ENCODE data around the gene MCOLN1.
A peak's percentile ranks its signal among the peaks of the same experiment; 100 is the strongest.

MCOLN1 gene

GRCh38 chr19:7504684-7505083 is 17.7 kb upstream of the MCOLN1 start:
- no peak for DNase-seq

DNA sequence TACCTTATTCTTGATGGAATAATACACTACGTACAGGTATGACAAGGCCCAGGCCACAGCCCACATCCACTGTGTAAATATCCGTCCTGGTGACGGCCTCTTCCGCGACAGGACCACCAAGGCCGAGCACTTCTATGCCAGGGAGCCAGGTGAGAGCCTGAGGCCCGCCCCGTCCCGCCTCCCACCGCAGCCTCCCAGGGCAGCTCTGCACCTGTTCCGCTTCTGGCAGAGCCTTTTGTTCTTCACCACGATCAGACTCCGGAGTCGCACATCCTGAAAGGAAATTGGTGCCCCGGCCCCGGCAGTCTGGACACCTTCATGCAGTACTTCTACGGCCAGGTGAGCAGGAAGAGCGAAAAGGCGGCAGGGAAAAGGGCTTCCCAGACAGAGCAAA is 17.1 kb upstream of the MCOLN1 start:
- no peak for DNase-seq

DNA sequence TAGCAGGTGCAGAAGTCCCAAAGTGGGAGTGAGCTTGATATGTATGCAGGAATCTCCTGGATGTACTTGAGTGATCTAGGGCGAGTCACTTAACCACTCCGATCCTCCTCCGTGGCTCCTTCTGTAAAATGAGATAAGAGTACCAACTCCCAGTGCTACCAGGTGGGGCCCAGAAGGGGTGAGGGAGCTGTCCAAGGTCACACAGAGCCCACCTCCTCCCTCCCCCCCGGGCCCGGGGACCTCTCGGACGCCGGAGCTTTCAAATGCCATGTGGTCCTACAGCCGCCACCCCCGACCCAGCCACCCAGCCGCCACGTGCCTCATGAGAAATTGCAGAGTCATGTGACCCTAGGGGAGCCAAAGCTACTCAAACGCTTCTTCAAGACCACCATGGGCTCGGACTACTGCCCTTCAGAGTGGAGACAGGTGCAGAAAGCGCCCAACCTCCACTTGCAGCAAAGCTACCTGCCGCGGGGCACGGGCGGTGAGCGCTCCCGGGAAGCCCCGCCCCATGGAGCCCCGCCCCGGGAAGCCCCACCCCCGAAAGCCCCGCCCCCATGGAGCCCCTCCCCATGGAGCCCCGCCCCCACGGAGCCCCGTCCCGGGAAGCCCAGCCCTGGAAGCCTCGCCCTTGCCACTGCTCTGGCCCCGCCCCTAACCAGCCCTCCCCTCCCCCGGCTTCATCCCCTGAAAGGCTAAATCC is 16.6 kb upstream of the MCOLN1 start:
- no peak for DNase-seq

- no peak for DNase-seq
Measured at GRCh38 chr19:7506385-7507328, 15.8 kb upstream of the MCOLN1 start.

DNA sequence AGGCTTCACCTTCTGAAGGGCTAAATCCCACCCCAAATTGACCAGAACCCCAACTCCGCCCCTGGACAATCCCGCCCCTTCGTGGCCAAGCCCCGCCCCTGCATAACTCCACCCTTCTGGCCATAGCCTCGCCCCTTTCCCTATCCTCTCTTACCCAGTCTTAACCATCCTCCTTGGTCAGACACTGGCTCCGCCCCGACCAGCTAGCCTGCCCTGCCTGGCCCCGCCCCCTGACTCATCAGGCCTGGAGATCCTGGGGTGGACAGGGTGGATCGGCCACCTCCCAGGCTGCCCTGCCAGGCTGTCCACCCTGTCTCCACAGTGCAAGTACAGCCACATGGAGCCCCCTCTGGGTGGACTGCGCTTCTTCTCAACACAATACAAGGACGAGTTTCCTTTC is 14.5 kb upstream of the MCOLN1 start:
- DNase-seq: no peak

DNA sequence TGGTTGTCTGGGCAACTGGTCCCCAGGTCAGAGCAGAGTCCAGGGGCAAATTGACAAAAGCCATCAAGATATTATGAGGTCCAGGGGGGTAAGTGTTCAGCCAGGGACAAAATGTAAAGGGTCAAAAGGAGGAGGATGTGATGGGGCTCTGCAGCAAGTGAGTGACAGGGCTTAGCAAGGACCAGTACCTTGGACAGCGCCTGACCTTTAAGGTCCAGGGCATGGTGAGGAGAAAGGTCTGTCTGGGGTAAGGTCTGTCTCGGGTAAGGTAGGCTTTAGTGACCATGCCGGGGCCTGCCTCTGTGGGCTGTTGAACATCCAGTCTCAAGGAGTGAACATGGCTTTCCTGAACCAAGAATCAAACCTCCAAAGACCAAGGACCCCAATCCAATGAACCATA is 12.8 kb upstream of the MCOLN1 start:
- no peak for DNase-seq

DNA sequence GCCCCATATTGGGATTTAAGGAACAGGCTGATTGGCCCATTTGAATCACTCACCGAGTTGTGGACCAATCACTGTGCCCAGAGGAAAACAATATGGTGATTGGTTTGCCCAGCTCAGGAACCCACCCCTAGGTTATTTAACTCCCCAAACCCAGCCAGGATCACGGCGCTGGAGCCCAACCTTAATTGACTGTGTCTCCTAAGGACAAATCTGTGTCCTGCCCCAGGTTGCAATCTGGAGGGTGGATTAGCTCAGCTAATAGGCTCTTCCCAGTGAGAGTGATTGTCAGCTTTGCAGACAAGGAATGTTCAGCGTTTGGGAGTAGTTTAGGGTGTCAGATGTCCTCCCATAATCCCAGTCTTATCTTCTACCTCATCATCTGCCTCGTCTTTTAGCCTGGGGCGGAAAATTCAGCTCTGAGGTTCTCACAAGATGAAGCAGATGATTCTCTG is 10.0 kb upstream of the MCOLN1 start:
- no peak for DNase-seq

DNA sequence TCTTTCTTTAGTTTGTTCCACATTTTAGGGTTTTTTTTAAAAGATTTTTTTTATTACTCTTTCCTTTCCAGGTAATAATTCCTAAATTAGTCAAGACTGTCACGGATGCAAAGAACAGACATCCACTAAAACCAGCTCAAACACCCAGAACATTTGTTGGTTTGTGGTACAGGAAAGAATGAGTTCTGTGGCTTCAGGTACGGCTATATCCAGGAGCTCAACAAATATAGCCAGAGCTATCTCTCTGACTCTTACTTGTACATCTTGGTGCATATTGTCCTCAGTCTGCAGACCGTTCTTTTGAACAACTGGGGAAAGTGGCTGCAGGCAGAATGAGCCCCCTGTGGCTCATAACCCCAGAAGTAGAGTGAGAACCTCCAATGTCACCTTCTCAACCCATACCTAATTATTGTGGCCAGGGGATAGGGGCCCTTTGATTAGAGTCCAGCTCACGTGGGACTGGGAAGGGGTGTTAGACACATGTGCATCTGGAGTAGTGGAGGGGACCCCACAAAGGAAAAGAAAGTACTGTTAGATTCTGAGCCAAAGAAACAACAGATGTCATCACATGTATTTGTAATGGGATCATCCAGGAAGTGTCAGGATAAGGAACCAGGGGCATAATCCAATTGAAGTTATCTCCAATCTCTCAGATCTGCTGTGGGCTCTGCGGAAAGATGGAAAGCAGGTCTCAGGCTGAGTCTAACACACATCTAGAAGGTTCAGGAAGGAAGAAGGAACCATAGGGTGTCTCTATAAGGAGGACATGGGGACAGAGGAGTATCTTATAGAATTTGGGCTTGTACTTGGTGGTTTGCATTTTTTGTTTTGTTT is 8.4 kb upstream of the MCOLN1 start:
- no peak for DNase-seq

DNA sequence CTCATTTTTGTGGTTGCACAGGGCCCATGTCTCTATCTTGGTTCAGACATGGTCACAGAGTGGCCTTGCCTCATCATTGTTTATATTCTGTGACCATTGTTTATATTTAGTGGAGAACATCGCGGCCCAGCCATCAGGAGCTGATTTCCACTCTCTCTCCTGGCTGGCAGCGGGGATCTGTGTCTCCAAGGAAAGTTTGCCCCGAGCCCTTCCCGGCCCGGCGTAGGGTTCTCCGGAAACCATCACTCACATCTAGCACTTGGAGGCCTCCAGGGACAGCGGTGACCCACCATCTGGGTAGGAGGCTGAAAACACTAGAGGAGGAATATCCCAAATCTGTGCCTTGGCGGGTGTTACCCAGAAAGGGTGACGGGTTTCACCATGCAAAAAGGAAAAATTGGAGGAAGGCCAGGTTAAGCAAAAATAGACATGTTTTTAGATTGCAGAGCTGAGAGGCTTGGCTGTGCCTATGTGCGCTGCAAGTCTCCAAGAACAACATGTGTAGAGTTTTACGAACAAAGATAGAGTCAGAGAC is 7.2 kb upstream of the MCOLN1 start:
- DNase-seq: no peak

GRCh38 chr19:7515645-7516151 is 6.7 kb upstream of the MCOLN1 start, which contains the start of gene ZNF358:
TSS of gene ZNF358 (plus strand) at chr19:7516103. CDS start at chr19:7519243, 3,140 bp downstream.
- peak; percentile 39 for DNase-seq

- DNase-seq: no peak
Measured at GRCh38 chr19:7516333-7516732, 6.1 kb upstream of the MCOLN1 start.

DNA sequence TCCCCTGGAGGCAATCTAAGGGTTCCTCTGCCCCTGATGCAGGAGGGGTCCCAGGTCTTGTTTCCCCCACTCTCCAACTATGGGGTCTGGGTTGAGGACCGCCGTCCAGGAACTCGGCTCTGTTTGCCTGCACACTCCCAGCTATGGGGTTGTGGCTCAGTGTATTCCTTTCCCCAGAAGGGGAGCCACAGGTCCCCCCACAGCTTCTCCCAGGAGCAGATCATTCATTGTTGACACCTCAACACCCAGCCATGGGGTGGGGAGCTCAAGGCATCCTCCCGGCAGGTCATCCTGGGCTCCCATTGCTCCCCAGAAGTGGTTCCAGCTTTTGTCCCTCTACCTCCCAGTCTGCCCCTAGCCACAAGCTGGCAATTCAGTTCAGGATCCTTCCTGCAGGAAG is 5.5 kb upstream of the MCOLN1 start:
- no peak for DNase-seq

DNA sequence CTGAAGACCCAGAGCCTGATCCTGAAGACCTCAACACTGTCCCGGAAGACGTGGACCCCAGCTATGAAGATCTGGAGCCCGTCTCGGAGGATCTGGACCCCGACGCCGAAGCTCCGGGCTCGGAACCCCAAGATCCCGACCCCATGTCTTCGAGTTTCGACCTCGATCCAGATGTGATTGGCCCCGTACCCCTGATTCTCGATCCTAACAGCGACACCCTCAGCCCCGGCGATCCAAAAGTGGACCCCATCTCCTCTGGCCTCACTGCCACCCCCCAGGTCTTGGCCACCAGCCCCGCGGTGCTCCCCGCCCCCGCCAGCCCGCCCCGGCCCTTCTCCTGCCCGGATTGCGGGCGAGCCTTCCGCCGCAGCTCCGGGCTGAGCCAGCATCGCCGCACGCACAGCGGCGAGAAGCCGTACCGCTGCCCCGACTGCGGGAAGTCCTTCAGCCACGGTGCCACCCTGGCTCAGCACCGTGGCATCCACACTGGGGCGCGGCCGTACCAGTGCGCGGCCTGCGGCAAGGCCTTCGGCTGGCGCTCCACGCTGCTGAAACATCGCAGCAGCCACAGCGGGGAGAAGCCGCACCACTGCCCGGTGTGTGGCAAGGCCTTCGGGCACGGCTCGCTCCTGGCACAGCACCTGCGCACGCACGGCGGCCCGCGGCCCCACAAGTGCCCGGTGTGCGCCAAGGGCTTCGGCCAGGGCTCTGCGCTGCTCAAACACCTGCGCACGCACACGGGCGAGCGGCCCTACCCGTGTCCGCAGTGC is 2.9 kb upstream of the MCOLN1 start:
- DNase-seq: no peak

DNA sequence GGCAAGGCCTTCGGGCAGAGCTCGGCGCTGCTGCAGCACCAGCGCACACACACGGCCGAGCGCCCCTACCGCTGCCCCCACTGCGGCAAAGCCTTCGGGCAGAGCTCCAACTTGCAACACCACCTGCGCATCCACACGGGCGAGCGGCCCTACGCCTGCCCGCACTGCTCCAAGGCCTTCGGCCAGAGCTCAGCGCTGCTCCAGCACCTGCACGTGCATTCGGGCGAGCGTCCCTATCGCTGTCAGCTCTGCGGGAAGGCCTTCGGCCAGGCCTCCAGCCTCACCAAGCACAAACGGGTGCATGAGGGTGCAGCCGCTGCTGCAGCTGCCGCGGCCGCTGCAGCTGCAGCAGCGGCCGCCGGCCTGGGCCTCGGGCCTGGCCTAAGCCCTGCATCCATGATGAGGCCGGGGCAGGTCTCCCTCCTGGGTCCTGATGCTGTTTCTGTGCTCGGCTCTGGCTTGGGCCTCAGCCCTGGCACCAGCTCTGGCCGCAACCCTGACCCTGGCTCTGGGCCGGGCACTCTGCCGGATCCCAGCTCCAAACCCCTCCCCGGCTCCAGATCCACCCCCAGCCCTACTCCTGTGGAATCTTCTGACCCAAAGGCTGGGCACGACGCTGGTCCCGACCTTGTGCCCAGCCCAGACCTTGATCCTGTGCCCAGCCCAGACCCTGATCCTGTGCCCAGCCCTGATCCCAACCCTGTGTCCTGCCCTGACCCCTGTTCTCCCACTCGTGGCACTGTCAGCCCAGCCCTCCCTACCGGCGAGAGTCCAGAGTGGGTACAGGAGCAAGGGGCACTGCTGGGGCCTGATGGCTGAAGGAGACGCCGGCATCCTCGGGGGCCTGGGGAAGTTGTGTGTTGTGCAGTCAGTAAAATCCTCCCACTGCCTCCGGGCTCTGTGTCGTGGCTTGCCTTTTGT is 2.0 kb upstream of the MCOLN1 start:
- no peak for DNase-seq

- no peak for DNase-seq
Measured at GRCh38 chr19:7521551-7522071, 813 bp upstream of the MCOLN1 start.

GRCh38 chr19:7522923-7523667 is 671 bp downstream of the MCOLN1 start:
- no peak for DNase-seq

- DNase-seq: no peak
Measured at GRCh38 chr19:7524523-7524922, 2.1 kb downstream of the MCOLN1 start.

DNA sequence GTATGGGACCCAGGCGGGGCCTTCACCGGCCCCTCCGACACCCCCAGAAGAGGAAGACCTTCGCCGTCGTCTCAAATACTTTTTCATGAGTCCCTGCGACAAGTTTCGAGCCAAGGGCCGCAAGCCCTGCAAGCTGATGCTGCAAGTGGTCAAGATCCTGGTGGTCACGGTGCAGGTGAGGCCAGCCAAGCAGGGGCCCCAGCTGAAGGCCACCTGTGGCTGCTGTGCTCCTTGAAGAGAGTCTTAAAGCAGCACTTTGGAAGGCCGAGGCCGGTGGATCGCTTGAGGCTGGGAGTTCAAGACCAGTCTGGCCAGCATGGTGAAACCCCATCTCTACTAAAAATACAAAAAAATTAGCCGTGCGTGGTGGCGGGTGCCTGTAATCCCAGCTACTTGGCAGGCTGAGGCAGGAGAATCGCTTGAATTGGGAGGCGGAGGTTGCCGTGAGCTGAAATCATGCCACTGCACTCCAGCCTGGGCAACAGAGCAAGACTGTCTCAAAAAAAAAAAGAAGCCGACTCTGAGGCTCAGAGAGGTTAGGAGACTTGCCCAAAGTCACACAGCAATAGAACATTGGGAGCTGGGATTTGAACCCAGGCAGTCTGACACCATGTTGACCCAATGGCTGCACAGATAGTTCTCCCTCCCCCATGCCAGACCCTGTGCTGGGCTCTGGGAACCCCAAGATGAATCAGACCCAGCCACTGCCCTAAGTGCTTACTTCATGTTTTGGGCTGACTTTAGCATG is 2.7 kb downstream of the MCOLN1 start:
- DNase-seq: no peak
